Measurements from ENCODE around the gene IFT81. TPM values are rescaled to one million over a fixed set of nuclear protein-coding genes. Genes with fewer than 3 reads are reported as not detected.
"Not testable (repeated sequence)": the region's sequence is repeated elsewhere in the genome, so short reads cannot be mapped to it uniquely, and the experiment has no call there.

IFT81 gene, protein sequence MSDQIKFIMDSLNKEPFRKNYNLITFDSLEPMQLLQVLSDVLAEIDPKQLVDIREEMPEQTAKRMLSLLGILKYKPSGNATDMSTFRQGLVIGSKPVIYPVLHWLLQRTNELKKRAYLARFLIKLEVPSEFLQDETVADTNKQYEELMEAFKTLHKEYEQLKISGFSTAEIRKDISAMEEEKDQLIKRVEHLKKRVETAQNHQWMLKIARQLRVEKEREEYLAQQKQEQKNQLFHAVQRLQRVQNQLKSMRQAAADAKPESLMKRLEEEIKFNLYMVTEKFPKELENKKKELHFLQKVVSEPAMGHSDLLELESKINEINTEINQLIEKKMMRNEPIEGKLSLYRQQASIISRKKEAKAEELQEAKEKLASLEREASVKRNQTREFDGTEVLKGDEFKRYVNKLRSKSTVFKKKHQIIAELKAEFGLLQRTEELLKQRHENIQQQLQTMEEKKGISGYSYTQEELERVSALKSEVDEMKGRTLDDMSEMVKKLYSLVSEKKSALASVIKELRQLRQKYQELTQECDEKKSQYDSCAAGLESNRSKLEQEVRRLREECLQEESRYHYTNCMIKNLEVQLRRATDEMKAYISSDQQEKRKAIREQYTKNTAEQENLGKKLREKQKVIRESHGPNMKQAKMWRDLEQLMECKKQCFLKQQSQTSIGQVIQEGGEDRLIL
- 32.8 and 34.8 TPM in 2 replicates for total RNA-seq (2014; rRNA removed; shearing (Covaris generic))

DNA sequence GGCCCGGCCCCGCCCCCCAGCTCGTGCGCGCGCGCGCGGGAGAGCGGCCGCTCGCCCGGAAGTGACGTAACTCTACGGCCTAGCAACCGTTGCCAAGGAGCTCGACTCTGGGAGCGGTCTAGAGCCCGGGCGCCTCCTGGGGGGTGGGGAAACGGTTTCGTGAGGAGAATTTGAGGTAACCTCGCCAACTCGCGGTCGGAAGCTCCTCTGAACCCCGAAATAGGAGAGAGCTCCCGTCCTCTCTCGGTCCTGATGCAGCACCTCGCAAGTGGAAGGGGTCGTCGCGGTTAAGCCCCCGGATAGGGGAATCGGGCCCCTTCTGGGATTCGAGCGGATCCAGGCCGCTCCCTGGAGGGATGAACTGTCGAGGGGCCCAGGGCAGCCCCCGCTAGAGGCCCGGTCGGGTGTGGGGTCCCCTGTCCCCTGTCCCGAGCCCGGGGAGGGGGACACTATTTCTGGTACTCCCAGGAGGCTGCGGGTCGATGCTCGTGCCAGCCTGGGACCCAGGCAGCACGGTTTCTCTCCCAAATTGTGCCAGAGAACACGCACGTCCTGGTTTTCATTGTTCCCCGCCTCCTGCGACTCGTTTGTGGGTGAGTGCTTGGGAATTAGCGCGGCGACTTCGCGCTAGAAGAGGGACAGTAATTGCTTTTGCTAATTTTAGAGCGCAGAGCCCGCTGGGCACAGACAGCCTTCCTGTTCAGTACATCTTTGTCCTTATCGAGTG is at the start of gene IFT81:
Gene IFT81 (plus strand): TSS at position 89 of the 727 bp plus-strand sequence. CDS start 3,024 bp downstream, outside the sequence.
- peak; percentile 83 for DNase-seq (ENCODE audit: low spot score)

DNA sequence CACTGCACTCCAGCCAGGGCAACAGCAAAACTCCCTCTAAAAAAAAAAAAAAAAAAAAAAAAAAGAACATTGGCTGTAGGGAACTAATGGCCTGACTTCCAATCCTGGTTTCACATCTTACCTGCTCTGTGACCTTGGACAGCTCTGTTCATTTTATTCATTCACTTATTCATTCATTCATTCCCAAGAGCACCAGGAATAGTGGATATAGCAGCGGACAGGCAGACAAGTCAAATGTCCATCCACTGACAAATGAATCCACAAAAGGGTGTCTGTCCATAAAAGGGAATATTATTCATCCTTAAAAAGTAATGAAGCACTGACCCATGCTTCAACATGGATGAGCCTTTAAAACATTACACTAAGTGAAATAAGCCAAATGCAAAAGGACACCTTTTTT is 48.3 kb upstream of the IFT81 start:
- no peak for DNase-seq (ENCODE audit: low spot score)

DNA sequence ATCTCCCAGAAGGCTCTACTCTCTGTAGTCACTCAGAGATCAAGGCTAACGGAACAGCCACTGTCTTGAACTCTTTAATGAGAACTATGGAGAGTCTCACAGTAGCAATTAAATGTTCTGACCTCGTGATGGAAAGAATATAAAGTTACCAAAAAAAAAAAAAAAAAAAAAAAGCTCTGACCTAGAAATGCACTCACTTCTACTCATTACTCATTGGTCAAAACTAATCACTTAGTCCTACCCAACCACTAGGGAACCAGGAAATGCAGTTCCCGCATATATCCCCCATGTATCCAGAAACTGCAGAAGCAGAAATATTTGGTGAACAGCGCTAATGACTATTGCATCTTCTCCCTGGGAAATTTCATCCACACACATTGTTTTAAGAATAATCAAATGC is 46.4 kb upstream of the IFT81 start:
- DNase-seq (ENCODE audit: low spot score): no peak

DNA sequence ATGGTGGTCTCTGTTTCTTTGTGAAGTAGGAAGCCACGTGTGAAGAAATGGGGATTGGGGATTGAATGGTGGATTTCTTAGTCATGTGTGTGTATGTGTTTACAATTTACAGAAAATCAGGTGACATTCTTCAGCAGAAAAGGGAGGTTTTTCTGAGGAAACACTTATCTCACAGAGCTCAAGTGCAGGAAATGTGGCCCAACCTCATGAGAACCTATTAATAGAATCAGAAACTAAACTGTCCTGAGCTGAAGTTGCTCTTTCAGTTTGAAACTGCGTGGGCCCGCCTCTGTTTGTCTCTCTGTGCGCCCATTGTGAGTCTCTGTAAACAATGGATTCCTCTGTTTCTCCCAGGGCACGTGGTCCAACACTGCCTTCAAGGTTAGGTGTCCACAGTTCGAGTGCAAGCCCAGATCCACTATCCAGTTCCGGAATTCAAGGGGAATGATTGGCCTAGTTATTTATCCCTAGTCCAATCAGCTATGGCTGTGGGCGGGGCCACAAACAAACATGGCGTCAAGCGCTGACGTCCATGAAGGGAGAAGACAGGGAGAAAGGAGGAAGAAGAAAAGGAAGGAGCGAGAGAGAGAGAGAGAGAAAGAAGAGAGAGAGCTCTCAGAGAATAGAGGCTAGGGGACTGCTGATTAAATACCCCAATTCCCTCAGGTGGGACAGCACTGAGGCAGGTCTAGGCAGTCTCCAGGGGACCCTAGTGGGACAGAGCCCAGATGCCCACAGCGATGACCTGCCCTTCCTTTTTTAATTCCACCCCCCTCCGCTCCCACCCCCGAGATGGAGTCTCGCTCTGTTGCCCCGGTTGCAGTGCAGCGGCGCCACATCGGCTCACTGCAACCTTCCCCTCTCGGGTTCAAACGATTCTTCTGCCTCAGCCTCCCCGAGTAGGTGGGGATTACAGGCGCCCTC is 44.4 kb upstream of the IFT81 start:
- no peak for DNase-seq (ENCODE audit: low spot score)

DNA sequence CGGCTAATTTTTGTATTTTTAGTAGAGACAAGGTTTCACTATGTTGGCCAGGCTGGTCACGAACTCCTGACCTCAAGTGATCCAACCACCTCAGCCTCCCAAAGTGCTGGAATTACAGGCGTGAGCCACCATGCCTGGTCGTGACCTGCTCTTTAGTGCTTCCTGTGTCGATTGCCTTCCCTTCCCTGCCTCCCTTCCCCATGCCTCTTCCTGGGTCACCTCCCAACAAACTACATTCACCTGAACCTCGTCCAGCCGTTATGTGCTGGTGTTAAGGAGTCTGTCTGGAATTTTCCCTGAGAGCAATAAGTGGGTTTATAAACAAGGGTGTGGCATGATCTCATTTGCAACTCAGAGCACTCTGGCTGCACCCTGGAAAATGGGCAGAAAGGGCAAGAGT is 43.7 kb upstream of the IFT81 start:
- DNase-seq (ENCODE audit: low spot score): no peak

DNA sequence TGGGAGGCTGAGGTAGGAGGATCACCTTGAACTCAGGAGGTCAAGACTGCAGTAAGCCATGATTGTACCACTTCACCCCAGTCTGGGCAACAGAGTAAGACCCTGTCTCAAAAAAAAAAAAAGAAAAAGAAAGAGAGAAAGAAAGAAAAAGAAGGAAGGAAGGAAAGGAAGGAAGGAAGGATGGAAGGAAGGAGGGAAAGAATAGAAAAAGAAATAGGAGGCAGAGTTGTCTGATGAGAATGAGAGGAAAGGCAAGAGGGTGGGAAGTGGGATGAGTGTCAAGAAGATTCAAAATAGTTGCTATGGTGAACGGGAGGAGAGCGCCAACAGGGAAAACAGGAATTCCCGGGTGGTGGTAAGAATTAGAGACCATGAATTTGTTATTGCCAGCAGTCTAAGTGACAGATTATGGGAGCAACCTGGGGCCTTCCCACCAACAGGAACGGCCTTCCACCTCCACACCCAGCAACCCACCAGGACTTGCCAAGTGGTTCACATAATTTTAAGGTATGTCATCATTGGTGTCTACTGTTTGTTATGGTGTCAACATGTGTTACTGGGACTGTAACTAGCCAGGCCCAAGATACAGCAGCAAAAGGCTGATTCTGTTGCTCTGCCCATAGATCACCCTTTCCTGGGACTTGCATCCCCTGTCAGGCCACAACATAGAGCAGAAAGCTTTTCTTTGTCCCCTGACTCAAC is 39.7 kb upstream of the IFT81 start:
- DNase-seq (ENCODE audit: low spot score): no peak

DNA sequence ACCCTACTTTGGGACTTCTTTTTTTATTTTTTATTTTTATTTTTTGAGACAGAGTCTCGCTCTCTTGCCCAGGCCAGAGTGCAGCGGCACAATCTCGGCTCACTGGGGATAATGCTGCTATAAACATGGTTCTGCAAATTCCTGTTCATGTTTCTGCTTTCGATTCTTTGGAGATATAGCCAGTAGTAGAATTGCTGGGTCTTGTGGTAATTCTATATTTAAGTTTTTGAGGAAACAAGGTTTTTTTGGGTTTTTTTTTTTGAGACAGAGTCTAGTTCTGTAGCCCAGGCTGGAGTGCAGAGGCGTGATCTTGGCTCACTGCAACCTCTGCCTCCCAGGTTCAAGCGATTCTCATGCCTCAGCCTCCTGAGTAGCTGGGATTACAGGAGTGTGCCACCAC is 35.9 kb upstream of the IFT81 start:
- not testable (repeated sequence) for DNase-seq (ENCODE audit: low spot score)

DNA sequence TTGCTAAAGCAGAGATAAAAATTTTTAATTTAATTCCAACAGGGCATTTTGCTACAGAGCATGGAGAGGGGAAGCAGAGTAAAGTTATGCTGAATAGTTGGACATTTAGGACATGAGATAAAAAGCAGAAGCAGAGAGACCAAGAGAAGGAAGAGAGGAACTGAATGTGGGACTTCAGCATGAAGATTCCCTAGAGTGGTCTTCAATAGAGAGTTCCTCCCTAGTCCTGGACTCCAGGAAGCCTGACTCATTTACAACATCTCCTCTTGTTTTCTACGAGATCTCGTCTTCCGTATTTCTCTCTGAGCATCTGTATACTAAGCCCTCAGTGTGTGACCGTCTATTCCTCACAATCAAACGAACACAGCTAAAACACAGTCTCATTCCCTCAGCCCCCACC is 35.2 kb upstream of the IFT81 start:
- no peak for DNase-seq (ENCODE audit: low spot score)

DNA sequence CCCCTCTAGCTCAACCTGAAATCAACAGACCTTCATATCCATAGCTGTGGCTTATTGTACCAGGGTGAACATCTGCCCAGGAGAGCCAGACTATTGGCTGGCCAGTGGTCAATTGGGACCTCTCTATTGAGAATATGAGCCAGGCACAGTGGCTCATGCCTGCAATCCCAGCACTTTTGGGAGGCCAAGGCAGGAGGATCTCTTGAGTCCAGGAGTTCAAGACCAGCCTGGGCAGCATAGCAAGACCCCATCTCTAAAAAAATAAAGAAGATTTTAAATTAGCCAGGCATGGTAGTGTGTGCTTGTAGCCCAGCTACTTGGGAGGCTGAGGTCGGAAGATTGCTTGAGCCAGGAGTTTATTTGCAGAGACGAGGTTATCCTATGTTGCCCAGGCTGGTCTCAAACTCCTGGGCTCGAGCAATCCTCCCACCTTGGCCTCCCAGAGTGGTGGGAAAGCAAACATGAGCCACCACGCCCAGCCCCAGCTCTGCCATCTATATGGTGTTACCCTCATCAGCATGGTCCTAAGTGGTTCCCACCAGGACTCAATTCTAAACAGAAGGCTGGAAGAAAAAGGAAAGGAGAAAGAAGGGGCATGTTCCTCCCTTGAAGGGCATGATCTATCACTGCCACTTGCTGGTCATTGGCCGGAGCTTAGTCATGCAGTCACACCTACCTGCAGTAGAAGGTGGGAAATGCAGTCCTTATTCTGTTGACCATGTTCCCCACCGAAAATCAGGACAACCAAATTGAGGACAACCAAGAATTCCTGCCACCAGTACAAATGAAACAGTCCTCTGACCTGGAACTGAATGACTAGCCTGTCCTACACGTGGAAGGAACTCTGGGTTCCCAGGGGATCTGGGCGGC is 33.7 kb upstream of the IFT81 start:
- no peak for DNase-seq (ENCODE audit: low spot score)

DNA sequence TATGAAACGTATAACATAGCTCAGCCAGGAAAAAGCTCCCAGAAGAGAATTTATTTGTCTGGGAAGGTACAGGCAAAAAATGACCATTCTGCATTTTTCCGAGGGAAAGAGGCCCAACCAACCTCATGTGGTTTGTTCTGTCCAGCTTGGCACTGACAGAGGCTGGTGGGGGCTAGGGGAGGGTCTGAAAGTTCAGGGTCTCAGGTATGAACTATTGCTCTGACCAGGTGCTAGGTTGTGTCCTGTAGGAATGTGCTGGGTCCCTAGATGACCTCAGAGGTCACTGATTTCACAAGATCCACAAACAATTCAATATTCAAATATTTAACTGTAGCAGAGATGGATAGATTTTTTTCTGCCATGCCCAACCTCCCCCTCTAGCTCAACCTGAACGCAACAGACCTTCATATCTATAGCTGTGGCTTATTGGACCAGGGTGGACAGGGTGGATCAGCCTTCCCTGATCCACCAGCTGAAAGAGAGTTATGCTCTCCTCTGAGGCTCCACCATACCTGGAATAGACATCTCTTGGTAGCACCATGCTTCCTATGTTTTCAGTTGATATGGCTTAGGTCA is 32.9 kb upstream of the IFT81 start:
- no peak for DNase-seq (ENCODE audit: low spot score)

DNA sequence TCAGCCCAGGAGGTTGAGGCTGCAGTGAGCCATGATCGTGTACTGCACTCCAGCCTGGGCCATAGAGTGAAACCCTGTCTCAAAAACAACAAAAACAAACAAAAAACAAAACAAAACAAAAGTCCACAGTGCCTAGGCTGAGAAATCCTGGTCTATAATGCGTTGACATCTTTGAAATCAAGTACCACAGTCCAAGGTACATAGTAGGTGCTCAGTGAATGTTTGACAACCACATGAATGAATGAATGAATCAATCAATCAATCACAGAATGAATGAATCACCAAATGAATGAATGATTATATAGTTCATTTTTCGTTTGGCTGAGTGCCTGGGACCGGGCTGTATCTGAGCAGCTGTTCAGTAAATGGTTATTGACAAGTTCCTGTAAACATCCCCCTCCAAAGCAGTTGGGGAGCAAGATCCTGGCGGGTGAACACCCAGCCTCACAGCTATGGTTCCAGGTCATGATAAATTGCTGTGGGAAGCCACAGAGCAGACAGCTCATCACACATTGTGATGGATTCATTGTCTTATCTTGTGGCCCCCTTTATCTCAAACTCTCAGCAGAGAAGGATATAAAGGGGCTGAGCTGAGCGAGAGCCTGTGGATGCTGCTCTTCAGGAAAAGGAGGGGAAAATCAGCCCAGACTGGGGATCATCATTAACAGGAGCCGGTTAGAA is 30.4 kb upstream of the IFT81 start:
- no peak for DNase-seq (ENCODE audit: low spot score)

DNA sequence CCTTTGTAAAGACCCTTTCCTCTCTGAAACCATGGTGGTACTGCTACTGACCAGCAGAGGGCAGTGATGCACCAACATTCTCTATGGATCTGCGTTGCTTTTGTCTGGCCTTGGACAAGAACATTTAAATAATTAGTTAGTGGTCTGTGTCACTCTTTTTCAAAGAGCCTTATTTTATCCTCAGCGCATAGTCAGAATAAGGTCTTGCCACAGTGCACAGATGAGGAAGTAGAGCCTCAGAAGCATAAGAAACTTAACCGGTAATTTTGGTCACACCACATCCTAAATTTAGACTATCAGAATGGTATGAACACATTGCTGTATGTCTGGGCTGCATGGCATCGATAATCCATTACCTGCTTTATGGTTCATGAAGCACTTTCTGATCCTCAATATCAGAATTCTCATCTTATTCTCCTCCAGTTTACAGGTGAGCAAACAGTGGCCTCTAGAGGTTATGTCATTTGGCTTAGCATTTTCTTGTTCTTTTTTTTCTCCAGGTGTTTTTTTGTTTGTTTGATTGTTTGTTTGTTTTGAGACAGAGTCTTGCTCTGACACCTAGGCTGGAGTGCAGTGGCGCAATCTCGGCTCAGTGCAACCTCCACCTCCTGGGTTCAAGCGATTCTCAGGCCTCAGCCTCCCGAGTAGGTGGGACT is 23.7 kb upstream of the IFT81 start:
- DNase-seq (ENCODE audit: low spot score): peak; percentile 46

DNA sequence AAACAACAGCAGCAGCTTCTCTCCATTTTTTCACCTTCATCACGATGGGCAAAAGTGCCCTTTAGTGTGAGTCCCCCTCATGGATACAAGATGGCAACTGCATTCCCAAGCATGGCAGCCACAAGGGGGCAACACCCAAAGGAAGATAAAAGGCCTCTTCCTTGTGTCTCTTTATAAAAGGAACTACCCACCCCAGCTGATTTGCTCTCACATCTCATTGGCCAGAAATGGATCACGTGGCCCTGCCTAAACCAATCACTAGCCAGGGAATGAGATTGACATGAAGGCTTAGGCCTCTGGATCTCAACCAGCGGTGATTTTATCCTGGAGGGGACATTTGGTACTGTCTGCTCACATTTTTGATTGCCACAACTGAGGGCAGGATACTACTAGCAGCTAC is 21.9 kb upstream of the IFT81 start:
- DNase-seq (ENCODE audit: low spot score): peak; percentile 93

DNA sequence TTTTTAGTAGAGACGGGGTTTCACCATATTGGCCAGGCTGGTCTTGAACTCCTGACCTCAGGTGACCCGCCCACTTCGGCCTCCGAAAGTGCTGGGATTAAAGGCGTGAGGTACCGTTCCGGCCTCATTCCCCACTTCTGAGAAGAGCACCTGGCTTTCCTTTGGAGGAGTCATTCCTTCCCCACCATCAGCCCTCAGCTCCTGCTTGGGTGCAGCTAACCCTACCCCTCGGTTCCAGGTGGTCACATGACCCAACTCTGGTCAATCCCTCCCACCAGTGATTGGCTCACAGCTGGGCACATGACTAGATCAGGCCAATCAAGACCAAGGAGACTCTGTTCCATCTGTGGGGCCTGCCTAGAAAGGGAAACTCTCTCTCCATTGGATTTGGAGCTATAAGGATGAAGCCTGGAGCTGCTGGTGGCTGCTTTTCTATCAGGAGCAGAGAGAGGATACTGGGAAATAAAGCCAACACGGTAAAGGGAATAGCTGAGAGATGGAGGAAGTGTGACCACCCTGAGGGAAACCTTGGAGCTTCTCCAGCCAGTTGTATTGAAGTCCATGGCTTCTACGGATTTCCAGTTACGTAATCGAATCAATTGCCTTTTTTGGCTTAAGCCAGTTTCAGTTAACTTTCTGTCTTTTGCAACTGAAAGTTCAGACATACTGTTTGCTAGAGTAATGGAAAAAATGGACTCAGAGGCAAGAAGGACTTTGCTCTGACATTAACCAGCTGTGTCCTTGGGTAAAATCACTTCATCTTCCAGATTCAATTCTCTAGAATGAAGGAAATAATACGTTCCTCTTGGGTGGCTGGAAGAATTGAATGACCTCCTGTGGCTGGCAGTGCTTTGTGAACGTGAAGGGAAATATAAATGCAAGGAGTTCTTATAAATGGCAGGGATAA is 19.7 kb upstream of the IFT81 start:
- DNase-seq (ENCODE audit: low spot score): no peak

DNA sequence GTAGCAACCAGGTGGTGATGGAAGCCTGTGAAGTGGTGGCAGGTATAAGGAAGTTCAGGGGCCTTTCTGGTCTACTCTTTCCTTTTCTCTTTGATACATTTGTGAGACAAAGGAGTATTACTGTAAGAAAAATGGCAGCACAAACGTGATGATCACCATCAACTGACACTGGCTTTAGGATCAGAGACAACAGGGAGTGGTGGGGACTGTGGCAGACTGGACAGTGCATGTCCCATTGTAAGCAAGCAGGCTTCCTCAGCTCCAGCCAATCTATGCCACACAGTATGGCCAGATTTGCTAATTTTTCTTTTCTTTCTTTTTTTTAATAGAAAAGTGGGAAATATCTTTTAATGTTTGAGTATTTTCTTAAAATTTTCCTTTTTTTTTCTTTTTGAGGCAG is 19.0 kb upstream of the IFT81 start:
- no peak for DNase-seq (ENCODE audit: low spot score)

DNA sequence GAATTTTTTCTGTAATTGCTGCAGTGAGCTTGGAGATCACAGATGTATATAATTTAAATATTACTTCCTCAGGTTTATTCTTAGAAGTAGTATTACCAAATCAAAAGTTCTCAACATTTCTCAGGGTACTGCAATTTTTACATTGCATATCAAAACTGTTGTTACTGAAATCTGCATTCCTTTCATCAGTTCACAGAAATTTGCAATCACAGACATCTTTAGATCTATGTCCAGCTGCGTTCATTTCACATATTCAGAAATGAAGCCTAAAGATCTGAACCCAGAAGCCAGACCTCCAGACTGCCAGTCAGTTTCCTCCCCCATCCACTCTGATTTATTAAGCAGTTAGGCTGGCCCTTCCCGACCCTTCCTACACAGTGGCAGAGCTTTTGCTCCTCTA is 18.2 kb upstream of the IFT81 start:
- no peak for DNase-seq (ENCODE audit: low spot score)
